Cardiac muscle cell (in vitro differentiated cells and primary cell): ENCODE data around the gene AKT1. TPM values are rescaled to one million over a fixed set of nuclear protein-coding genes. Genes with fewer than 3 reads are reported as not detected.
"Not testable (repeated sequence)": the region's sequence is repeated elsewhere in the genome, so short reads cannot be mapped to it uniquely, and the experiment has no call there.

Experiments
- DNase-seq, 2 donors: peaks; one replicate each; pipeline versions ENCODE4 v3.0.0 to v3.0.0-alpha.2; 2010 to 2017; ENCODE audit warnings: low read depth in 1 of 2, low spot score in 1 of 2
- H3K27ac ChIP-seq: fragments of 200-600 bp; sonication (generic); 2 replicates; pipeline ENCODE4 v1.5.1; 2016
- H3K27me3 ChIP-seq: fragments of 200-600 bp; sonication (generic); 2 replicates; pipeline ENCODE4 v1.6.0; 2016; ENCODE audit warnings: control low read depth
- H3K36me3 ChIP-seq: fragments of 200-600 bp; sonication (generic); 2 replicates; pipeline ENCODE4 v1.5.1; 2016; ENCODE audit warnings: control low read depth
- H3K4me1 ChIP-seq: fragments of 200-600 bp; sonication (generic); 2 replicates; pipeline ENCODE4 v1.8.1; 2017; ENCODE audit warnings: low read depth, mild to moderate bottlenecking, mixed run types
- H3K4me3 ChIP-seq: fragments of 200-600 bp; sonication (generic); 2 replicates; pipeline ENCODE4 v1.5.1; 2016; ENCODE audit warnings: mild to moderate bottlenecking
- H3K9me3 ChIP-seq: fragments of 200-600 bp; sonication (generic); 2 replicates; pipeline ENCODE4 v1.5.1; 2017; ENCODE audit warnings: low read depth, mild to moderate bottlenecking, control low read depth
- CTCF ChIP-seq: IDR thresholded peaks from 2 replicates; pipeline ENCODE4 v1.5.1; 2012; ENCODE audit warnings: low read depth, mild to moderate bottlenecking, low read length
- polyA plus RNA-seq: library from polyadenylated mRNA; unstranded; fragments of >200 nt; fragmentation: Nextera tagmentation; extraction: Ambion mirVana; gene quantifications from 2 replicates; pipeline ENCODE4 v1.2.1, GENCODE V29; 2016
- total RNA-seq: library from RNA; depleted of rRNA; stranded (reverse); fragments of >200 nt; gene quantifications from 2 replicates; pipeline ENCODE4 v1.2.3, GENCODE V29; 2016

AKT1 gene
- total and polyA plus RNA-seq, 2 experiments from 2014 or later = 173 to 242 TPM

GRCh38 chr14:104841730-104842129 lies 46.2 kb upstream of the AKT1 start:
- Histone ChIP-seq H3K4me1 (peaks cover 12% of the 10 kb centered on the region), H3K27me3 (peaks cover 45% of the 10 kb centered on the region), H3K27ac (no peak overlapping the region), H3K9me3 (no peaks in the 10 kb centered on the region), H3K4me3 (no peak overlapping the region), H3K36me3 (no peaks in the 10 kb centered on the region)
- no peak for TF ChIP-seq CTCF
- DNase-seq = no peak

GRCh38 chr14:104836171-104836935 lies 40.8 kb upstream of the AKT1 start:
- H3K36me3 ChIP-seq, DNase-seq, H3K27me3 ChIP-seq, H3K4me3 ChIP-seq, H3K4me1 ChIP-seq, H3K27ac ChIP-seq, H3K9me3 ChIP-seq: not testable (repeated sequence)

GRCh38 chr14:104830781-104831180 lies 35.2 kb upstream of the AKT1 start:
- H3K27ac ChIP-seq = no peak overlapping the region
- H3K4me1 ChIP-seq = peaks cover 9% of the 10 kb centered on the region
- no peak for DNase-seq
- no peaks in the 10 kb centered on the region for H3K36me3 ChIP-seq
- H3K9me3 ChIP-seq = no peaks in the 10 kb centered on the region
- H3K4me3 ChIP-seq = no peak overlapping the region
- peaks cover under 1% of the 10 kb centered on the region for H3K27me3 ChIP-seq
- TF ChIP-seq CTCF = no peak

- peak; percentile 47 for TF ChIP-seq CTCF
- H3K9me3 ChIP-seq = no peaks in the 10 kb centered on the region
- peaks cover 6% of the 10 kb centered on the region for H3K27me3 ChIP-seq
- no peaks in the 10 kb centered on the region for H3K36me3 ChIP-seq
- H3K4me1 ChIP-seq = peaks cover 9% of the 10 kb centered on the region
- DNase-seq = peak; percentile 43 to 92
- peak overlapping the region; percentile 36 for H3K4me3 ChIP-seq
- H3K27ac ChIP-seq = peak overlapping the region; percentile 87
Observed at GRCh38 chr14:104827177-104828055, 31.9 kb upstream of the AKT1 start.

- no peak for TF ChIP-seq CTCF
Observed at GRCh38 chr14:104826861-104827176, 31.3 kb upstream of the AKT1 start.

More at GRCh38 chr14:104826861-104827176, 31.3 kb upstream of the AKT1 start:
- H3K9me3 ChIP-seq = no peaks in the 10 kb centered on the region
- H3K4me1 ChIP-seq = peaks cover 9% of the 10 kb centered on the region
- H3K27me3 ChIP-seq = peaks cover 6% of the 10 kb centered on the region
- DNase-seq = peak in 1 of 2 donors; percentile 14
- no peaks in the 10 kb centered on the region for H3K36me3 ChIP-seq
- peak overlapping the region; percentile 87 for H3K27ac ChIP-seq
- peak overlapping the region; percentile 36 for H3K4me3 ChIP-seq
